Measurements from ENCODE around the gene PODXL2. TPM values are rescaled to one million over a fixed set of nuclear protein-coding genes. Genes with fewer than 3 reads are reported as not detected.

The PODXL2 gene
- total RNA-seq, 1 experiment from 2014 or later: 33.6 TPM

- Mint-ChIP-seq H3K9me3 (no peaks in the 10 kb centered on the region), H3K27me3 (ENCODE audit: low read depth) (no peaks in the 10 kb centered on the region), H3K4me3 (no peak overlapping the region), H3K36me3 (no peaks in the 10 kb centered on the region), H3K4me1 (peaks cover 26% of the 10 kb centered on the region), H3K27ac (no peak overlapping the region)
- DNase-seq (ENCODE audit: low spot score): peak; percentile 7
- ATAC-seq: no peak
- ChIA-PET CTCF (interaction anchor here (0.8 to 8.5 kb wide), 6 partner anchors 11 to 275 kb away, joined by 3 to 127 read pairs (median 6); no protein-coding TSS in a partner anchor), POLR2A (no interaction called here)
- TF ChIP-seq USF2 (CRISPR knock-in tag; IDR thresholded peaks at IDR 0.05): no peak
- TF ChIP-seq IRF1 (CRISPR knock-in tag; IDR thresholded peaks at IDR 0.05): no peak
- TF ChIP-seq ZMAT4 (CRISPR knock-in tag; IDR thresholded peaks at IDR 0.05): no peak
- no peak for TF ChIP-seq ATF6 (CRISPR knock-in tag; IDR thresholded peaks at IDR 0.05)
- no peak for TF ChIP-seq ESRRA (CRISPR knock-in tag; IDR thresholded peaks at IDR 0.05; ENCODE audit: borderline replicate concordance)
- no peak for TF ChIP-seq PREB (CRISPR knock-in tag; IDR thresholded peaks at IDR 0.05; ENCODE audit: borderline replicate concordance)
- TF ChIP-seq AFF4 (CRISPR knock-in tag; IDR thresholded peaks at IDR 0.05; ENCODE audit: borderline replicate concordance): no peak
- TF ChIP-seq ZNF532 (CRISPR knock-in tag; IDR thresholded peaks at IDR 0.05; ENCODE audit: borderline replicate concordance): no peak
- no peak for TF ChIP-seq HMGA2 (CRISPR knock-in tag; IDR thresholded peaks at IDR 0.05)
- TF ChIP-seq RELA (CRISPR knock-in tag; IDR thresholded peaks at IDR 0.05; ENCODE audit: borderline replicate concordance): no peak
- TF ChIP-seq STAT6 (CRISPR knock-in tag; conservative IDR thresholded peaks at IDR 0.05; ENCODE audit: low read depth): no peak
- no peak for TF ChIP-seq AR (CRISPR knock-in tag; IDR thresholded peaks at IDR 0.05)
- no peak for TF ChIP-seq TCF7 (CRISPR knock-in tag; IDR thresholded peaks at IDR 0.05; ENCODE audit: low read depth)
- TF ChIP-seq OVOL2 (CRISPR knock-in tag; IDR thresholded peaks at IDR 0.05; ENCODE audit: borderline replicate concordance): no peak
Observed at GRCh38 chr3:127684871-127685707, 56.1 kb downstream of the PODXL2 start.
